Suprapubic skin (tissue), 4 donors: ENCODE data around the gene KIAA1755. TPM values are rescaled to one million over a fixed set of nuclear protein-coding genes. Genes with fewer than 3 reads are reported as not detected.

ENCODE experiments used
- DNase-seq, 2 donors: peaks; one replicate each; pipeline ENCODE4 v3.0.0-alpha.2; 2019; ENCODE audit warnings: low spot score in 2 of 2
- H3K27ac ChIP-seq: fragments of 200-600 bp; sonication (generic); one replicate; pipeline ENCODE4 v1.5.1; 2019
- H3K27me3 ChIP-seq: fragments of 200-600 bp; sonication (generic); one replicate; pipeline ENCODE4 v1.5.1; 2019
- H3K36me3 ChIP-seq: fragments of 200-600 bp; sonication (generic); one replicate; pipeline ENCODE4 v1.5.1; 2019
- H3K4me1 ChIP-seq: fragments of 200-600 bp; sonication (generic); one replicate; pipeline ENCODE4 v1.5.1; 2019
- H3K4me3 ChIP-seq: fragments of 200-600 bp; sonication (generic); one replicate; pipeline ENCODE4 v1.5.1; 2019; ENCODE audit warnings: mild to moderate bottlenecking
- H3K9me3 ChIP-seq: fragments of 200-600 bp; sonication (generic); one replicate; pipeline ENCODE4 v1.5.1; 2019
- CTCF ChIP-seq, 2 donors: fragments of 200-600 bp in 1 of 2; fragments of 450-650 bp in 1 of 2; sonication (generic) in 1 of 2; IDR thresholded peaks; one replicate each; pipeline ENCODE4 v1.5.1; 2016 to 2019; ENCODE audit warnings: antibody characterized with exemption in 2 of 2, mild to moderate bottlenecking in 1 of 2, moderate library complexity in 1 of 2
- EP300 ChIP-seq: sonication (generic); formaldehyde crosslinking; IDR thresholded peaks from one replicate; pipeline ENCODE4 v1.6.1; 2017; ENCODE audit warnings: antibody characterized with exemption
- POLR2A ChIP-seq, 2 donors: fragments of 450-650 bp; IDR thresholded peaks; one replicate each; pipeline ENCODE4 v1.6.1; 2017; ENCODE audit warnings: antibody characterized with exemption in 2 of 2, mild to moderate bottlenecking in 2 of 2, moderate library complexity in 2 of 2
- POLR2AphosphoS5 ChIP-seq, 3 donors: sonication (generic); formaldehyde crosslinking; IDR thresholded peaks; one replicate each; pipeline ENCODE4 v1.6.1; 2017; ENCODE audit warnings: antibody characterized with exemption in 3 of 3
- WGBS: methylation state at CpG from one replicate; pipeline ENCODE4 v1.1.5; 2018; 5-methylcytosine and 5-hydroxymethylcytosine counted together
- total RNA-seq, 4 donors: library from RNA; depleted of rRNA; stranded (reverse); fragments of >200 nt; gene quantifications; one replicate each; pipeline ENCODE4 v1.1.0, GENCODE V29; 2016

Gene KIAA1755
- total RNA-seq, 4 donors from 2014 or later, result 1.2 to 3.3 (median 2.0) TPM; not detected in 1

- Histone ChIP-seq H3K27ac (no peak overlapping the region), H3K4me3 (no peak overlapping the region), H3K9me3 (no peaks in the 10 kb centered on the region), H3K4me1 (peaks cover 7% of the 10 kb centered on the region), H3K36me3 (no peaks in the 10 kb centered on the region), H3K27me3 (no peaks in the 10 kb centered on the region)
- DNase-seq, result peak in 1 of 2 donors; percentile 68
- TF ChIP-seq CTCF (IDR thresholded peaks at IDR 0.05) (peak; percentile 61 to 81), EP300 (no peak)
- 28% methylated on average over 5 of the region's 11 CpGs for WGBS
These were observed 39.4 kb downstream of the KIAA1755 start for GRCh38 chr20:38221119-38221589.

GRCh38 chr20:38220587-38221118 is 39.9 kb downstream of the KIAA1755 start:
- Histone ChIP-seq H3K27ac (no peak overlapping the region), H3K4me3 (no peak overlapping the region), H3K9me3 (no peaks in the 10 kb centered on the region), H3K36me3 (no peaks in the 10 kb centered on the region), H3K27me3 (no peaks in the 10 kb centered on the region), H3K4me1 (peaks cover 5% of the 10 kb centered on the region)
- no peak for TF ChIP-seq POLR2A (IDR thresholded peaks at IDR 0.05)
- no peak for TF ChIP-seq CTCF (IDR thresholded peaks at IDR 0.05)
- TF ChIP-seq EP300, result no peak
- no peak for TF ChIP-seq POLR2AphosphoS5 (IDR thresholded peaks at IDR 0.05)
- 70% methylated on average over 11 of the region's 11 CpGs for WGBS
- peak in 1 of 2 donors; percentile 21 for DNase-seq

- WGBS, result 75% methylated on average over 10 of the region's 19 CpGs
- H3K4me3 ChIP-seq, result no peak overlapping the region
These were observed 41.3 kb downstream of the KIAA1755 start for GRCh38 chr20:38219006-38219950.

GRCh38 chr20:38218566-38218885 is 42.0 kb downstream of the KIAA1755 start:
- Histone ChIP-seq H3K9me3 (no peaks in the 10 kb centered on the region), H3K4me3 (no peak overlapping the region), H3K36me3 (no peaks in the 10 kb centered on the region), H3K4me1 (peaks cover 5% of the 10 kb centered on the region), H3K27ac (no peak overlapping the region), H3K27me3 (no peaks in the 10 kb centered on the region)
- WGBS, result 80% methylated on average over 7 of the region's 7 CpGs
- TF ChIP-seq CTCF (IDR thresholded peaks at IDR 0.05) (no peak), EP300 (no peak)
- no peak for DNase-seq

More at GRCh38 chr20:38219006-38219950, 41.3 kb downstream of the KIAA1755 start:
- Histone ChIP-seq H3K27me3 (no peaks in the 10 kb centered on the region), H3K9me3 (no peaks in the 10 kb centered on the region), H3K36me3 (no peaks in the 10 kb centered on the region), H3K4me1 (peaks cover 5% of the 10 kb centered on the region), H3K27ac (no peak overlapping the region)
- no peak for TF ChIP-seq POLR2AphosphoS5 (IDR thresholded peaks at IDR 0.05)
- no peak for TF ChIP-seq CTCF (IDR thresholded peaks at IDR 0.05)
- no peak for TF ChIP-seq EP300
- TF ChIP-seq POLR2A (IDR thresholded peaks at IDR 0.05), result no peak
- peak in 1 of 2 donors; percentile 51 for DNase-seq

- TF ChIP-seq POLR2A (IDR thresholded peaks at IDR 0.05) (no peak), POLR2AphosphoS5 (IDR thresholded peaks at IDR 0.05) (no peak), CTCF (IDR thresholded peaks at IDR 0.05) (no peak), EP300 (no peak)
- Histone ChIP-seq H3K9me3 (no peaks in the 10 kb centered on the region), H3K4me3 (no peak overlapping the region), H3K4me1 (peaks cover 5% of the 10 kb centered on the region), H3K27ac (no peak overlapping the region), H3K36me3 (no peaks in the 10 kb centered on the region), H3K27me3 (no peaks in the 10 kb centered on the region)
- 58% methylated on average over 15 of the region's 15 CpGs for WGBS
- peak in 1 of 2 donors; percentile 38 for DNase-seq
These were observed 42.6 kb downstream of the KIAA1755 start for GRCh38 chr20:38217791-38218565.
